DMS79 (cell line): ENCODE measurements around the gene SLC25A18.
"Not testable (repeated sequence)": the region's sequence is repeated elsewhere in the genome, so short reads cannot be mapped to it uniquely, and the experiment has no call there.

ENCODE experiments used
- DNase-seq: peaks from one replicate; lab custom pipeline; 2025; lab: John Stamatoyannopoulos, UW

SLC25A18 gene

DNA sequence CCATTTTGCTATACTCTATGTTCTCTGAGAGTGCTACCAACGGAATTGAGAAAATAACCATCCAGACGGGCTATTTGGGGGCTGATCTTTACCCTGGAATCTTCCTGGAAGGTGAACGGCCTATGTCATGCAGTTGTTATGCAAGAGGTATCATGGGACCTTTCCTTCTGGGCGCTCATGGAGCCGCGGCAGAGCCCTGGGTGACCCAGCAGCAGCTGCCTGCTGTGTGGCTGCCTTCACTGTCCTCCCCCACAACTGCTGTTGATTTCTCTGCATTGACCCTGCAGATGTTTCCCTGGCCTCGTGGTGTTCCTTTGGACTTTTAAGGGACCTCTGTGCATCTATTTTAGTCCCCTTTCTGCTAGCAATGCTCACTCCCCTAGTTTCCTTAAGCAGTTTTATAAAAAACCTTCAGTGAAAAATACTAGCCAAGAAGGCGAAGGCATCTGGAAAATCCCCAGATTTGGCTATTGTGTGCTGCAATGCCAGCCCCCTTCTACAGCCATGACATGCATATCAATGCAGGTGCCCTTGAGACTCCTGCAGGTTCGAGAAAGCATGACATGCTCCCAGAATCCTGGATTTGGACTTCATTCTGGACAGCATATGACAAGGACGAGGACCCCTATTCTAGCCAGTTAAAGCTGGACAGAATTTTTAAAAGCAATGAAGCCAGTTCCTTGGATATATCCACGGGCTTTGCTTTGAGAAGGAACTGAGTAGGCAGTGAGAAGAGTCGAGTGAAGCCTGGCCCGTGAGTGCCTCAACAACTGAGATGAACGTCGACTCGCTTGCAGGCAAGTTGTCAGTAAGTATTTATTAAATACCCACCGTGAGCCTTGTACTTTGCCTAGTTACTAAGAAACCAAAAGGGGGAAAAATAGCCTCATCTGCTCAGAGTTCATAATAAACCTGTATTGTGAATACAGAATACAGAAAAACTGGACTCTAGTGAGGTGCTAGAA, at the start of gene SLC25A18:
Gene SLC25A18, plus strand, starts transcription at position 593 of the 965 bp plus-strand sequence. CDS start 16,447 bp downstream, outside the sequence.
- no peak for DNase-seq

- DNase-seq, result no peak
Observed at GRCh38 chr22:17513612-17514011, 49.7 kb upstream of the SLC25A18 start.

- no peak for DNase-seq
Observed at GRCh38 chr22:17514084-17514483, 49.2 kb upstream of the SLC25A18 start.

DNA sequence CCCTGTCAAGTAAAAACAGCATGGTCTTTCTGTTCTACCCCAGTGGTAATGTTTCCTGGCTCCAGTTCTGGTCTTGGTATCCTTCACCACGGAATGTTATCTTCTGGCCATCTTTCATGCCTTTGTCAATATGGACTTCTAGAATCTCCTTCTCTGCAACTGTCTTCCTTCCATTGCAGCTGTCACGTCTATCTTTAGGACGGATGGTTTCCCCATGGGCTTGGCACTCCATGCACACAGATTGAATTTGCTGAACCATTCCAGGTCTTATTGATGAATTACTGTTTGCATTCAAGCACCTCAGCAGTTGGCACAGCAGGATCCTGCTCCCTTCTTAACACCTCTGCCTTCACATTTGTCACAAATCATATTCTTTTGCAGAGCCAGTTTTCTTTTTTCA, 44.9 kb upstream of the SLC25A18 start:
- no peak for DNase-seq

GRCh38 chr22:17521971-17522370, 41.3 kb upstream of the SLC25A18 start:
- not testable (repeated sequence) for DNase-seq

- DNase-seq, result no peak
Observed at GRCh38 chr22:17523925-17524324, 39.4 kb upstream of the SLC25A18 start.

GRCh38 chr22:17536269-17536668, 27.0 kb upstream of the SLC25A18 start:
- DNase-seq, result peak; percentile 1

- no peak for DNase-seq
Observed at GRCh38 chr22:17537155-17537554, 26.1 kb upstream of the SLC25A18 start.

GRCh38 chr22:17540481-17540880, 22.8 kb upstream of the SLC25A18 start:
- DNase-seq, result no peak

DNA sequence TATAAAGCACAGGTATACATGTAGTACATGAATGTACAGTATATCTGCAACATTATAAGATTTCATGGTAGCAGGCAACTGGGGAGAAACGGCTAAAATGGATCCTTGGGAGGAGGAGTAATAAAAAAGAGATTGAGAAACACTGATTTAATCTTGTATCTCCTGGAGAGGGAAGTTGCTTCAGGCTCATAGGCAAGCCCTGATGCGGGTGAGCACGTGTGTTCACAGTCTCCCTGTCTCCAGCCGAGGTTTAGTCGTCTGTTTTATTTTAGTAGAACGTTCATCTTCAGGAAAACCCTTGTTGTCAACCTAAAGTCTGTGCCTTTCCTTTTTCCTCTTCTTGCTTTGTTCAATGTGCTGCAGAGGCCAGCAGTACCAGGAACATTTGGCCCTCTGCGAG, 21.8 kb upstream of the SLC25A18 start:
- DNase-seq, result no peak

- DNase-seq, result no peak
Observed at GRCh38 chr22:17542452-17542851, 20.8 kb upstream of the SLC25A18 start.

DNA sequence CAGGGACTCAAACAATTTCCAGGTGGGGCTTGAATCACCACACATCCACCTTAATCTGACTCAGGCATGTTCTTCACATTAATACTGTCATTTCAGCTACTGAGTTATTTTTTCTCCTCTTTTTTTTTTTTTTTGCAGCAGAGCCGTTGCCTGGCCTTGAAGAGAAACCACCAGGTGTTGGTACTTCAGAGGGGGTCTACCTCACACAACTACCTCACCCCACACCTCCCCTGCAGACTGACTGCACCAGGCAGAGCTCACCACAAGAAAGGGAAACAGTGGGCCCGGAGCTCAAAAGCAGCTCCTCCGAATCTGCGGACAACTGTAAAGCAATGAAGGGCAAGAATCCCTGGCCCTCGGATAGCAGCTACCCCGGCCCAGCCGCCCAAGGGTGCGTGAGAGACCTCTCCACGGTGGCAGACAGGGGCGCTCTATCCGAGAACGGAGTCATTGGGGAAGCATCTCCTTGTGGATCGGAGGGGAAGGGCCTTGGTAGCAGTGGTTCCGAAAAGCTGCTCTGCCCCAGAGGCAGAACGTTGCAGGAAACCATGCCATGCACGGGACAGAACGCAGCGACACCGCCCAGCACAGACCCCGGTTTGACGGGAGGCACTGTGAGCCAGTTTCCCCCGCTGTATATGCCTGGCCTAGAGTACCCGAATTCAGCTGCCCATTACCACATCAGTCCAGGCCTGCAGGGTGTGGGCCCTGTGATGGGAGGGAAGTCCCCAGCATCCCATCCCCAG, 15.1 kb upstream of the SLC25A18 start:
- no peak for DNase-seq

- no peak for DNase-seq
Observed at GRCh38 chr22:17548756-17549035, 14.6 kb upstream of the SLC25A18 start.

- DNase-seq, result no peak
Observed at GRCh38 chr22:17549183-17549582, 14.1 kb upstream of the SLC25A18 start.

DNA sequence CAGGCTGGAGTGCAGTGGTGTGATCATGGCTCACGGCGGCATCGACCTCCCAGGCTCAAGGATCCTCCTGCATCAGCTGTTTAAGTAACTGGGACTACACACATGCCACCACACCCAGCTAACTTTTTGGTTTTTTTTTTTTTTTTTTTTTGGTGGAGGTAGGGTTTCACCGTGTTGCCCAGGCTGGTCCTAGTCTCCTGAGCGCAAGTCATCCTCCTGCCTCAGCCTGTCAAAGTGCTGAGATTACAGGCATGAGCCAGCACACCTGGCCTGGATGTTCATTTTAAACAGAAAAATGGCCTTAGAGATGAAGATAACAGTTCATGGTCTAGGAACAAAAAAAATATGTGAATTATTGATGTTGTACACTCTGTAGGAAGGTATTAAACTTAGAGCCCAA, 13.6 kb upstream of the SLC25A18 start:
- DNase-seq, result no peak

DNA sequence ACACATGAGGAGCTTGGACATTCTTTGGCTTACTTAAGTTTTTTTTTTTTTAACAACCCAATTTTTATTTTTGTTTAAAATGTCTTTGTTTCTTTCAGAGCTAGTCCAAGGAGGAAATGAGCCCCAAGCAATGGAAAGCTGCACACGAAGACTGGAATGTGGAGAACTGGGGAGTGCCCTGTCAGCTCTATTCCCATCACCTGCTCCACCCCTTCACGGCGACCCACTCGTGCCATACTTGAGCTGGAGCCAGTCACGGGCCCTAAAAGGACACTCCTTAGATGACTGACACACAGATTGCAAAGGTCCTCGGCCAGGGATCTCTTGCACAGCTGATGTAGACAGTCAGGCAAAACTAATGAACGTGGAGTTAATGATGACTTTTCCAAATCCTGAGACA, 10.6 kb upstream of the SLC25A18 start:
- no peak for DNase-seq

DNA sequence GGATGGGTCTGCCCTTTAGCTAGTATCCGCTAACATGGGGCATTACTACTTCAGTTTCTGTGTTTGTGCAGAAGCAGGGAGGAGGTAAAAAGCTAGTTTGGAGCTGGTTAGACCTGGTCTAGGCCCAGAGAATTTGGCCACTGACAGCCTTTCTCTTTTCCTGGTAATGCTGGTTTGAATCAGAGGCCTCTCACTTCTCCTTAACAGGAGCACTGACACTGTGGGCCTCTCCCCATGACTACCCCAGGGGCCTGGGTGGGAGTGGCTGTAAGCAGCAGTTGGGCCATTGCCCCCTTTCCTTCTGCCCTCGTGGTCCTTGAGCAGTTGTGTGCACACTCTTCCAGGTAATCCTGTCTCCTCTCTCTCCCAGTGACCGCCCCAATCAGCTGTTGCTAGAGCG, 8.5 kb upstream of the SLC25A18 start:
- no peak for DNase-seq

DNA sequence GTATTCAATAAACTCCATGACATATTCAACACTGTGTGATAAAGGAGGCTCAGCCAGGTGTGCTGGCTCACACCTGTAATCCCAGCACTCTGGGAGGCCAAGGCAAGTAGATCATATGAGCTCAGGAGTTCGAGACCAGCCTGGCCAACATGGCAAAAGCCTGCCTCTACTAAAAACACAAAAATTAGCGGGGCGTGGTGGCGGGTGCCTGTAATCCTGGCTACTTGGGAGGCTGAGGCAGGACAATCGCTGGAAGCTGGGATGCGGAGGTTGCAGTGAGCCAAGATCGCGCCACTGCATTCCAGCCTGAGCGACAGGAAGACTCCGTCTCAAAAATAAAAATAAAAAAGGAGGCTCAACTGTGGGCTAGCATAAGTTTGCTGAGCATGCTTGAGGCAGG, 4.1 kb upstream of the SLC25A18 start:
- DNase-seq, result no peak

DNA sequence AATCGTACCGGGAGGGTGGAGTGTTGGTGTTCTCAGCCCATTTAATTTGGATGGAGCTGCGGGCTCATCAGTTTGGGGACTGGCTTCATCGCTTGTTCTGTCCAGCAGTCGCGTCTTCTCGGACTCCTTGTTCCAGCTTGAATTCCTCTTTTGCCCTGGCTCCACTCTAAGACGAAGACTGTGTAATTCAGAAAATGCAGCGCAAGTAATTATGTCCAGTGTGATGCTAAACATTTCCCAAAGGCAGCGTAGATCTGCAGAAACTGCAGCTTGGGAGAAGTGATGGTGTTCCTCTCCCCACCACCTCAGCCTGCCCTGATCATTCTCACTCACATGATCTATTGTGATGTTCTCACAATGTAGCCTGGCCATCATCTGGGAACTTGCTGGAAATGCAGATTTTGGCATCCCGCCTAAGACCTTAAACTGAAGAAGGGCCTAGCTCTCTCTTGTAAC, 666 bp downstream of the SLC25A18 start:
- DNase-seq, result no peak

GRCh38 chr22:17566016-17566687, 2.9 kb downstream of the SLC25A18 start:
- DNase-seq, result not testable (repeated sequence)

- no peak for DNase-seq
Observed at GRCh38 chr22:17566776-17567175, 3.5 kb downstream of the SLC25A18 start.

GRCh38 chr22:17569971-17570511, 6.7 kb downstream of the SLC25A18 start:
- no peak for DNase-seq
